ENCODE measurements around the gene KRTAP2-1.

DNA sequence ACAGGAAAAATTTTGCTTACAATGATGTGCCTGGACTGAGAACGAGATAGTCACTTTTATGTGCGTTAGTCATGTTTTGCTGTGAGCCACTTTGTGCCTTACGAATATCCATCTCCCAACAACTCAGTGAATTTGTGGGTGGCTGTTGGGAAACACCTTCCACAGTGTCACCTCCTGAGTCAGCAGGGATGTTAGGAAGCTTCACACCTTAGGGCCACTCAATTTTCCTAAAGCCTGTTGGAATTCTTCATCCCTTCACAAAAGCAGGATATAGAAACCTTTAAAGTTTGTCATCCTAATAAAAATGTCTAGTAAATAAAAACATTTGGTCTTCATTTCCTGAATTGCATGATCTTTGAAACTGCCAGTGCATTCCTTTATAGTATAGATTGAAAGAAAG, 33.9 kb downstream of the KRTAP2-1 start:
- TF ChIP-seq CTCF (IDR thresholded peaks at IDR 0.05; ENCODE audit: low read depth, low read length), result no peak
- no peak for TF ChIP-seq EZH2phosphoT487 (IDR thresholded peaks at IDR 0.05; ENCODE audit: low read depth)

Data from OCI-LY3 (cell line).